Amygdala (tissue), 56 donors: ENCODE results near the gene HNRNPA3.
A peak's percentile ranks its signal among the peaks of the same experiment; 100 is the strongest.
"Not testable (repeated sequence)": the region's sequence is repeated elsewhere in the genome, so short reads cannot be mapped to it uniquely, and the experiment has no call there.

Source experiments
- DNase-seq, 56 donors: peaks; one replicate each; lab custom pipeline; 2025; lab: John Stamatoyannopoulos, UW

The HNRNPA3 gene

DNA sequence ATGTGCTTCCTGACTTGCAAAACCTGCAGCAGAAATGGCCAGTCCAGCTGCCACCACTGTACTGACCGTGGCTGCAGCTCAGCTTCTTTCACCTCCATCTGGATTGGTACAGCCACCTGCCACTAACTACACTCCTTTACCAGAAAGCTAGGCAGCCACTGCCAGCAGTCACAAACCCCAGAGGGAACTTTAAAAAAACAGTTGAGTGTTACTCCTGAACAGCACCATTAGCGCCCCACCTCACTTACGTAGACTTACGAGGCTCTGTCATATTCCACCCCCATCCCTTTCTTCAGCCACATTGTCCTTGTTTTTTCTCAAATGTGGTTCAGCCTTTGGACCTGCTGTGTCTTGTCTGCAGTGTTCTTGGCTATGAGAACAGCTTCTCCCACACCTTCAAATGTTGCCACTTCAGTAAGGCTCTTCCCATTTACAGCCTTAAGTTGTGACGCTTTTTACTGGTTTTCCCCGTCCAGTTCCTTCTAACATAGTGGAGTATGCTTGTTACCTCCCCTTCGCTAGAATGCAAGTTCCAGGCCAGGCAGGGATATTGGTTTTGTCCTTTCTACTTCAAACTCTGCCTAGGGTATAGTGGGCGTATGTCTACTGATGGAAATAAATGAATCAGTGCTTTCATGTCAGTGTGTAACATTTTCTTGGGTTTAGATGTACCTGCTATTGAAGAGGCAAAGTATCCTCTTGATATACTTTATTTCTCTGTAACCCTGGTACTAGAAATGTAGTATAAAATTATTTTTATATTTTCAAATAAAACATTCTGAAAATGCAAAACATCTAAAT, 17.0 kb downstream of the HNRNPA3 start:
- DNase-seq = no peak

DNA sequence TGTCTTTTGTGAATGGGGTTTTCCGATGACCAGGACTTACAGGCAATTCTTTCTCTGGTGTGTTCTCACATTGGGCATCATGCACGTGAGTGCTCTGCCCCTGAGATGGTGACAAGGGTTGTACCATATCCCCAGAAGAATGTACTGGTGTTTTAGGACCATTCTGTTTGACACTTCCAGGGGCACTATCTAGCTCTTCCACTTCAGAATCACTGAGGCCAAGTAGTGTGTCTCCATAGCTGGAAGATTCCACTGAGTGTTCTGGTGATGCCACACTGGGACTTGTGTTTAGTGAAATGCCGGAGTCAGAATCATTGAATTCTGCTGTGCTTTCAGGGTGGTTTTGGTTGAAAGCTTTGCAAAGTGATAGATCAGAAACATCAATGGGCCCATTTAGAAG, 18.7 kb downstream of the HNRNPA3 start:
- no peak for DNase-seq

- no peak for DNase-seq
These were observed 19.6 kb downstream of the HNRNPA3 start for GRCh38 chr2:177232098-177232704.

- DNase-seq = no peak
These were observed 21.7 kb downstream of the HNRNPA3 start for GRCh38 chr2:177234267-177234666.

DNA sequence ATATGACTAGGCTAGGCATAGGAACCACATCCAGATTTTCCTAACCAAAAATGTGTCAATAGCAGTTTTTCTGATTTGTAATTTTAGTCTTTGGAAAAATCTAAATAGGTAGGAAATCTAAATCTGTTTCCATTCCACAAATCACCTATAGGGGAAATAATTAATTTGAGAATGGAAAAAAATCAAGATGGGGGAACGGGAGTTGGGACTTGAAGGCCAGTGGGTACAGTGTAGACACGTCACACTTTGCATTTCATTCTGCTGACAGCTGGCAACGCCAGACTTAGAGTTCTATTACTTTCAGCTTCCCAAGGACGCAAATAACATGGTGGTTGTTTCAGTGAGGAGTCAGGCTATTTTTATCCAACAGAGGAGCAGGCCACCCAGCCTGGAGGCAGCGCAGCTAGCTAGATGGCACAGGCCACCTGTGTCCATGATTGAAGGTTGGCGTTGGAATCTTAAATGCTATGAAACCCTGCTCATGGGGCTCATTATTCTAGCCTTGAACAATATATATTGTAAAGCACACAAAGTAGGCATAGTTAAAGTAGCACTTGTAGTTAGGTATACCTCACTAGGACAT, 23.4 kb downstream of the HNRNPA3 start:
- no peak for DNase-seq

DNA sequence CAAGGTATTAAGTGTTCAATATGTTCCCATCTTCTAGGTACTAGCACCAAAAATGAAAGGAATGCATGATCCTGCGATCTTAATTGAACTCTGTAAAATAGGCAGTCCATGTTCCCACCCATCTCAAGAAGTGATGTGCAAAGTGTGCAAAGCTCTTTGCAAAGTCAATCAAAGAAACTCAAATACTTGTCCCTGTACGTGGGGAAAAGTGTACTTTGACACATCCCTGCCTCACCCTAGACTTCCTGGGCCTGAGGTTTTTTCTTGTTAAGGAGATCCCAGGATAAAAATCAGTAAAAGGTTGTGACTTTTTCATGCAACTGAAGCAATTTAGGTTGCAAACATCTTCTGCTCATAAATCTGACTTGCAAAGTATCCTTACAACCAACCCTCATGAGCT, 25.3 kb downstream of the HNRNPA3 start:
- no peak for DNase-seq

- DNase-seq = no peak
These were observed 26.5 kb downstream of the HNRNPA3 start for GRCh38 chr2:177239053-177239452.

DNA sequence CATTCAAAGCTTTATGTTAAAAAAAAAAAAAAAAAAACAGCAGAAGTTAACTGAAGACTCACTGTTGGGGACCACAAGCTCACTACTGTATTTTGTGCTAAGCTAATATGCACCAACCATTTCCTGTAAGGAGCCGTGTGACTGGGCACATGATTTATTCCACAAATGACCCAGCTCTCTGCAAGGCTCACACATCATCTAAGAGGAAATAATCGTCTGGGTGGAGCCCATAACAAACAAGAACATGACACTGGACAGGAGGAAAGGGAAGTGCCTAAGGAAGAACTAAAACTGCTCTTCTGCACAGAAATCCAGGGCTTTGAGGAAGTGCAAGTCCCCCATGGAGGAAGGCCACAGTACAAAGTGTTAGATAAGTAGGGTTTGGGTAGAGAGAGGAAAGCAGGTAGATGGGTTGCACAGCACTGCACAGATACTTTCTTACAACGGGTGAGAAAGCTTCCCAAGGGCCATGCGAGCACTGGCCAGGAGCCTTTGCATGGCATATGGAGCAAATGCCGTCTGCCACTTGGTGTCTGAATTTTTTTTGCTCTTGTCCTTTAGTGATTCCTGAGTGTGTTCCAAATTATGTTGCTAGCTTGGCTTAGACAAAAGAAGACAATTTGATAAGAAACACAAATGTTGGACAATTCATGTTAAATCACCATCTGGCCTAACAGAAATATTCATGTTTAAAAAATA, 27.5 kb downstream of the HNRNPA3 start:
- peak in 39 of 56 donors; percentile 13 to 82 (median 39) for DNase-seq

DNA sequence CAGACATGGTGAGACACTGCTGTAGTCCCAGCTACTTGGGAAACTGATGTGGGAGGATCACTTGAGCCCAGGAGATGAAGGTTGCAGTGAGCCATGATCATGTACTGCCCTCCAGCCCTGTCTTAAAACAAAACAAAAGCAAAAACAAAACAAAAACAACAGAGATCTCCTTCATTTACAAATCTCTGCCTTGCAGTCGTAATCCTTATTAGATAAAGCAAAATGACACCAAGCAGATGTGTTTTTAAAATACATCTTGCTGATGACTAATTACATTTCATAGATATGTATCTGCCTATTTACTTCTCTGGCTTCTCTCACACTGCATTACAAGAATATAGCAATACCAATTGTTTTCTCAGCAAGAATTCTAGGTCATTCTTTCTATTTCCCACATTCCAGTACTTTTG, 29.1 kb downstream of the HNRNPA3 start:
- DNase-seq = no peak

DNA sequence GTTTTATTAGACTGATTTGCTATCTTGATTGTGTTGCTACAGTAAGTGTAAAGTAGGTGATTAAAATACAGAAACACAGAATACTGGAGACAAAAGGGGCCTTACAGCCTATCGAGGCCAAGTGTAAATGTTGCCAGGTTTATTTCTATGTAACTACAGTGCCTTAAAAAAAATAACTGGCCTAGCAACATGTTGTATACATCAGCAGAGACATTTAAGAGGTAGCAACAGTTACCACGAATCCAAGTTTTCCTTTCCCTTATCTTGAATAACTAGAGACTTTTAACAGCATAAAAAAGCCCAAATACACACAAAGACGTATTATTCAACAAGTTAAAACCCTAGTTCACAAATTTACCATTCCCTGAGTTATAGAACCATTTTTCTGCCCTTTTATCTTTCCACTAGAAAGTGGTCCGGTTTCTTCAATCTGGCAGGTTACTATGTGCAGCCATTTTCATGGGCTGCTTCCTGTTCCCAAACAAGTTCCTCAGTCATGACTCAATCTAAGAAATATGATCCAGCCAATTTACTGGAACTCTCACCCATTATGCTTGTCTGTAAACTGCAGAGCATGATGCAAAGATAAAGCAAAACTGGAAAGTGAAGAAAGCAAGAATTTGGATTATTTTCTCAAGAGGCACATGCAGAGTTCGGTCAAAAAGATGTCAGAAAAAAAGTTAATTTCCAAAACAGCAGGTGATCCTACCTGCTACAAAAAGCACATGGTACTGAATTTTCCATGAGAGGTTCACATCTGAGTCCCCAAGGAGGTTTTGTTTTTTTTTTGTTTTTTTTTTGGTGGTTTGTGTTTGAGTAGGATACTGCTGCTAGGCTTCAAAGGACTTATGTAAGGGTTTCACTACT, 29.8 kb downstream of the HNRNPA3 start:
- DNase-seq = no peak

- no peak for DNase-seq
These were observed 30.5 kb downstream of the HNRNPA3 start for GRCh38 chr2:177243073-177243472.

GRCh38 chr2:177243476-177243875, 30.9 kb downstream of the HNRNPA3 start:
- DNase-seq = no peak

DNA sequence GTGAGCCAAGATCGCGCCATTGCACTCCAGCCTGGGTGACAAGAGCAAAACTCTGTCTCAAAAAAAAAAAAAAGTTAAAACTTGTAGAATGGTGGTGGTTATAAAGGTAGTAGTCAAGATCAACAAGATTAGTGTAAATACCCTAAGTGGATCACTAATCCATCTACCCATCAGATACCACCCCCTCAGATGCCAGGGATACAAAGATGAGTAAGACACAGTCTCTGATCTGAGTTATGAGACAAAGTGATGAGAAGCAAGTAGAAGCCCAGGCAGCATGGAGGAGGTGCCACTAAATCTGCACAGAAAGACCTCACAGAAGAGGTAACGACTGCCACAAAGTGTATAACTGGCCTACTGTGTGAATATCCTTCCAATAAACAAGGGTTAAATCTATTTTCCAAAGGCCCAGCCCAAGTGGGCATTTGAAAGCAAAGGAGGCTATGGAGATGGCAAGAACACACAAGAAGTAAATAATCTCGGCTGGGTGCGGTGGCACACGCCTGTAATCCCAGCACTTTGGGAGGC, 31.7 kb downstream of the HNRNPA3 start:
- no peak for DNase-seq

DNA sequence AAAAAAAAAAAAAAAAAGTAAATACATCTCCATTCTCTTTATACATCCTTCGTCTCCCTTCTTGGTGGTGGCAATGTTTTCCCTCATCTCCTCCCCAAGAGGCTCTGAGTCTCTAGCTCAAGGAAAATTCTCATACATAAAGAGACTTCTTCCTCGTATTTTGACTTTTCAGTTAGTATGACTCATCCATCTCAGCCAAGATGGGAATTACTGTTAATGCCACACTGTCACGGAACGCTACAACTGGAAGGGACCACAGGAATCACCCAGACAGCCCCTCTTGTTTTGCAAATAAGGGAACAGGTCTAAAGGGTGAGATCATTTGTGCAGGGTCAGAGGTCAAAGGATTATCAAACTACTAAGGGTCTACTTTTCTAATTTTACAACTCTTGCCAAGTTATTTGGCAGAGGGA, 32.4 kb downstream of the HNRNPA3 start:
- DNase-seq = no peak

GRCh38 chr2:177246000-177246399, 33.4 kb downstream of the HNRNPA3 start:
- no peak for DNase-seq

DNA sequence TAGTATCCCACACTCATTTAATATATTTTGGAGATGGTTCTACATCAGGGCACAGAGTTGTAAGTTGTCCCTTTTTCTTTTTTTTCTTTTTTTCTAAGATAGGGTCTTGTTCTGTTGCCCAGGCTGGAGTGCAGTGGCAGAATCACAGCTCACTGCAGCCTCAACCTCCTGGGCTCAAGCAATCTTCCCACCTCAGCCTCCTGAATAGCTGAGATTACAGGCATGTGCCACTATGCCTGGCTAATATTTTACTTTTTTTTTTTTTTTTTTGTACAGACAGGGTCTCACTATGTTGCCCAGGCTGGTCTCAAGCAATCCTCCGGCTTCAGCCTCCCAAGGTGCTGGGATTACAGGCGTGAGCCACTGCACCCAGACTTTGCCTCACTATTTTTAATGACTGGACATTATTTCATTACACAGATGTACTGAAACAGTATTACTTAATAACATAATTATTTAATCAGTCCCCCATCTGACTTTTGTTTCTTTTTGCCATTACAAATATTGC, 34.0 kb downstream of the HNRNPA3 start:
- not testable (repeated sequence) for DNase-seq

GRCh38 chr2:177247693-177248262, 35.2 kb downstream of the HNRNPA3 start:
- no peak for DNase-seq

DNA sequence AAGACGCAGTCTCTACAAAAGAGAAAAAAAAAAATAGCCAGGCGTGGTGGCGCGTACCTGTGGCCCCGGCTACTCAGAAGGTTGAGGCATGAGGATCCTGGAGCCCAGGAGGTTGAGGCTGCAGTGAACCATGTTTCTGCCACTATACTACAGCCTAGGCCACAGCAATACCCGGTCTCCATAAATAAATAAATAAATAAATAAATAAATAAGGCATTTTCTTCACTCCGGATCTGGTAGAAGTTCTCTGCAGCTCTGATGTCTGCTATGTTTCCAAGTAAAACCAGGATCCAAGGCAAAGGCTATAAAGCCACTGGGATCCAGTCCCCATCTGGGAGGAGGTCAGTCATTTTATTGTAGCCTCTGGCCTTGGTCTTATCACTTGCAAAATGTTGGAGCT, 36.4 kb downstream of the HNRNPA3 start:
- no peak for DNase-seq

- no peak for DNase-seq
These were observed 37.9 kb downstream of the HNRNPA3 start for GRCh38 chr2:177250461-177250860.

DNA sequence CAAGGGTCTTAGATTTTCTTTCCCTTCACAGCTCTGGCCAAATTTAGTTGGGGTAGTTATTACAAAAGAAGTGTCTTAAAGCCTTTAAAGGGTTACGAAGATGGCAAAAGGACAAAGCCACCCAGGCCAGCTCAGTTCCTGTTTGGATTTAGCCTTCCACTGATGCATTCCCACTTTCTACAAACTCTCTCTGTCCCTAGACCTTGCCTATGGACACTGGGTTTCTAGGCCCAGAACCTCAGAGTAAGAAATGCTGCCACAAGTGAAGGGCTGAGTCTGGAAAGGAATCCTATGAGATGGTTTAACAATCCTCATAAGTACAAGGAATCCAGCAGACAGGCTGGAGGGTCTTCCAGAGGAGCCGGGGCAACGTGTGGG, 38.6 kb downstream of the HNRNPA3 start:
- no peak for DNase-seq
